Glutamatergic neuron (in vitro differentiated cells): ENCODE results near the gene SLC25A51. TPM values are rescaled to one million over a fixed set of nuclear protein-coding genes. Genes with fewer than 3 reads are reported as not detected.

ENCODE experiments used
- DNase-seq: peaks from one replicate; pipeline ENCODE4 v3.0.0; 2022
- H3K27ac Mint-ChIP-seq: one replicate; pipeline ENCODE4 v1.8.0; 2020; ENCODE audit warnings: mild to moderate bottlenecking, mixed read lengths, inconsistent platforms; ENCODE audit not compliant: unreplicated experiment
- H3K27me3 Mint-ChIP-seq: one replicate; pipeline ENCODE4 v1.8.0; 2020; ENCODE audit warnings: mild to moderate bottlenecking, moderate library complexity, mixed read lengths, inconsistent platforms; ENCODE audit not compliant: unreplicated experiment
- H3K36me3 Mint-ChIP-seq: one replicate; pipeline ENCODE4 v1.8.0; 2020; ENCODE audit warnings: mild to moderate bottlenecking, mixed read lengths, inconsistent platforms; ENCODE audit not compliant: unreplicated experiment
- H3K4me1 Mint-ChIP-seq: one replicate; pipeline ENCODE4 v1.8.0; 2020; ENCODE audit warnings: mild to moderate bottlenecking, low read depth, mixed read lengths, inconsistent platforms; ENCODE audit not compliant: unreplicated experiment
- H3K4me3 Mint-ChIP-seq: one replicate; pipeline ENCODE4 v1.8.0; 2020; ENCODE audit warnings: mild to moderate bottlenecking, mixed read lengths, inconsistent platforms; ENCODE audit not compliant: unreplicated experiment
- H3K9me3 Mint-ChIP-seq: one replicate; pipeline ENCODE4 v1.8.0; 2020; ENCODE audit warnings: mild to moderate bottlenecking, moderate library complexity, mixed read lengths, inconsistent platforms; ENCODE audit not compliant: unreplicated experiment
- long read RNA-seq: library from polyadenylated mRNA; unstranded; transcript quantifications from one replicate; pipeline ENCODE4 v2.0.0, GENCODE V29; 2020; ENCODE audit not compliant: unreplicated experiment
- total RNA-seq: library from RNA; stranded (reverse); fragmentation: NEBNext Ultra II Directional; extraction: Animal tissue kit (Norgen Biotek cat#: 25700); gene quantifications from one replicate; pipeline ENCODE4 v1.2.1, GENCODE V29; 2021; ENCODE audit not compliant: unreplicated experiment
- TF ChIP-seq, protein P1 (sequence below): fragments of 200-600 bp; sonication (generic); IDR thresholded peaks from one replicate; pipeline ENCODE4 v1.5.0; 2021; ENCODE audit not compliant: partially characterized antibody, unreplicated experiment

Gene SLC25A51, protein sequence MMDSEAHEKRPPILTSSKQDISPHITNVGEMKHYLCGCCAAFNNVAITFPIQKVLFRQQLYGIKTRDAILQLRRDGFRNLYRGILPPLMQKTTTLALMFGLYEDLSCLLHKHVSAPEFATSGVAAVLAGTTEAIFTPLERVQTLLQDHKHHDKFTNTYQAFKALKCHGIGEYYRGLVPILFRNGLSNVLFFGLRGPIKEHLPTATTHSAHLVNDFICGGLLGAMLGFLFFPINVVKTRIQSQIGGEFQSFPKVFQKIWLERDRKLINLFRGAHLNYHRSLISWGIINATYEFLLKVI
- total RNA-seq: 48.6 TPM
- long read RNA-seq, partial matches to known transcripts: 0 of 6 reads
- long read RNA-seq, other reads (novel, unspliced or antisense): 4 of 6 reads

DNA sequence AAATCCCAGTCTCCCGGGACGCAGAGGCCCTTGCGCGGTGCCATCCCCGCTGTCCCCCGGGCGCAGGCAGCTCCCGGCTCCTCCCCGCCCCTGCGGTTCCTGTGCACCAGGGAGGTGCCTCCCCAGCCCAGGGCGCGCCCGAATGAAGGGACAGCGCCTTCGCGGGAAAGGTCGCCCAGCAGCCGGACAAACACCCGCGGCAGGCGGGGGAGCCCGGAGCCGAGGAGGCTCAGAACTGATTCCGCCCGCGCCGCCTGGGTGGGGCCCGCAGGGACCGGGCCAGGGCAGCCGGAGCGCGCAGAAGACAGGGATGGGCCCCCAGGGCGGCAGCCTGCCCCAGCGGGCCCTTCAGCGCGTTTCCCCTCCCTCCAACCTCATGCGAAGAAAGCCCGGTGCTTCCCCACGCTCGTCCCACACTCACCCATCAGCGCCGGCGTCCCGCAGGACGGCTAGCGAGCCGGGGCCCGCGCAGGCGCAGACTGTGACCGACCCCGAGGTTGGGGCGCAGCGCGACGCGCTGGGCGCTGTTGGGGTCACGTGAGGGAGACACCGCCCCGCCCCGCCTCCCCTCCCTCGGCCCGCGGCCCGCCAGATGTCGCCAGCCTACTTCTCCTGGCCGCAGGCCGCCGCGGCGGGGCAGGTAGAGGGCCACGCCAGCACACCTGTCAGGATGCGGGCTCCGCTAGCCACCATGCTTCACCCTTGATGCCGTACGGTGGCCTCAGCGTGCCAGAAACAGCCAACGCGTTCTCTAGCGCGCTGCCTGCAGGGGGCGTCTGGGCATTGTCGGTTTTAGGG is at the start of gene SLC25A51:
Gene SLC25A51, minus strand, starts transcription at position 481 of the 798 bp plus-strand sequence. CDS start 15,577 bp downstream, outside the sequence.
- peak; percentile 97 for DNase-seq
- peaks cover 17% of the 10 kb centered on the region for H3K4me1 Mint-ChIP-seq
- H3K36me3 Mint-ChIP-seq: no peaks in the 10 kb centered on the region
- peak within 1 kb of the TSS; percentile 95 for H3K4me3 Mint-ChIP-seq
- H3K9me3 Mint-ChIP-seq: peaks cover 8% of the 10 kb centered on the region
- H3K27me3 Mint-ChIP-seq: peaks cover 2% of the 10 kb centered on the region
- H3K27ac Mint-ChIP-seq: peak within 1 kb of the TSS; percentile 80
- TF ChIP-seq, protein P1, sequence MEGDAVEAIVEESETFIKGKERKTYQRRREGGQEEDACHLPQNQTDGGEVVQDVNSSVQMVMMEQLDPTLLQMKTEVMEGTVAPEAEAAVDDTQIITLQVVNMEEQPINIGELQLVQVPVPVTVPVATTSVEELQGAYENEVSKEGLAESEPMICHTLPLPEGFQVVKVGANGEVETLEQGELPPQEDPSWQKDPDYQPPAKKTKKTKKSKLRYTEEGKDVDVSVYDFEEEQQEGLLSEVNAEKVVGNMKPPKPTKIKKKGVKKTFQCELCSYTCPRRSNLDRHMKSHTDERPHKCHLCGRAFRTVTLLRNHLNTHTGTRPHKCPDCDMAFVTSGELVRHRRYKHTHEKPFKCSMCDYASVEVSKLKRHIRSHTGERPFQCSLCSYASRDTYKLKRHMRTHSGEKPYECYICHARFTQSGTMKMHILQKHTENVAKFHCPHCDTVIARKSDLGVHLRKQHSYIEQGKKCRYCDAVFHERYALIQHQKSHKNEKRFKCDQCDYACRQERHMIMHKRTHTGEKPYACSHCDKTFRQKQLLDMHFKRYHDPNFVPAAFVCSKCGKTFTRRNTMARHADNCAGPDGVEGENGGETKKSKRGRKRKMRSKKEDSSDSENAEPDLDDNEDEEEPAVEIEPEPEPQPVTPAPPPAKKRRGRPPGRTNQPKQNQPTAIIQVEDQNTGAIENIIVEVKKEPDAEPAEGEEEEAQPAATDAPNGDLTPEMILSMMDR: peak; percentile 96

DNA sequence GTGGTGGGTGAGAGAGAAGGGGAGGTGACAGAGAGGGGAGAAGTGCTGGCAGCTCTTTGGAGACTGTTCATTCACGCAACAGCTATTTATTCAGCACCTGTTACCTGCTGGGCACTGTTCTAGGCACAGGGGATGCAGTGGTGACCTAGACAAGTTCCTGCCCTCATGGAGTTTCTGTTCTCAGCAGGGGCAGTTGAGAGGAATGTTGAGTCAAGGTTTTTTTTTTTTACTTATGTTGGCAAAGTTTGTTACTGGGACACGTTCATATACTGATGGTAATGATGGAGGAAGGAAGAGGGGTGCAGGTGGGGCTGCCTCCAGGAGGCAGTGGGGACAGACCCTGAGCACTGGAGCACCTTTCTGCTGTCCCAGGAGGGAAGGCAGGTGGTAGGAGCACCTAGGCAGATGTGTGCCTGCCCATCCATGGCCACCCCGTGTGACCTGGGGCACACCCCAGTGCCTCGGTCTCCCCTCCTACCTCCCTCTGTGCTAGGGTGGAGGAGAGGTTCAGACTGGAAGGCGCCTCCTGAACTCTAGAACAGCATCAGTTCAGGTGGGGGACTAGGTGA is 49.4 kb upstream of the SLC25A51 start:
- Mint-ChIP-seq H3K36me3 (peaks cover 26% of the 10 kb centered on the region), H3K9me3 (peaks cover 10% of the 10 kb centered on the region), H3K4me3 (no peak overlapping the region), H3K27ac (no peak overlapping the region), H3K4me1 (peaks cover 17% of the 10 kb centered on the region), H3K27me3 (peaks cover 6% of the 10 kb centered on the region)
- no peak for DNase-seq
- TF ChIP-seq, protein P1: no peak

DNA sequence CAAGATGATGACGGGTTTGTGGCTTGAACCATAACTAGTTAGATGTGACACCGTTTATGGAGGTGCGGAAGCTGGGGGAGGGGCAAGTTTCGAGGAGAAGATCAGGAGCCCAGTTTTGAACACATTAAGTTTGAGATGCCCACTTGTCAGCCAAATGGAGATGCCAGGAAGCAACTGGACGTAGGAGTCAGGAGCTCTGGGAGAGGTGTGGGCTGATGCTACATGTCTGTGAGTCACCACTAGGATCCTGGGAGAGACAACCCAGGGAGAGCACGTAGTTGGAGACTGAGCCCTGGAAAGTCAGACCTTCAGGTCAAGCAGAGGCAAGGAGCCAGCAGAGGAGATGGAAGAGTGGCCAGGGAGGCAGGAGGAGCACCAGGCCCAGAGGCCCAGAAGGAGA is 48.8 kb upstream of the SLC25A51 start:
- Mint-ChIP-seq H3K36me3 (peaks cover 26% of the 10 kb centered on the region), H3K27me3 (peaks cover 3% of the 10 kb centered on the region), H3K9me3 (peaks cover 7% of the 10 kb centered on the region), H3K4me1 (peaks cover 20% of the 10 kb centered on the region), H3K4me3 (no peak overlapping the region), H3K27ac (no peak overlapping the region)
- DNase-seq: no peak
- TF ChIP-seq, protein P1: no peak

DNA sequence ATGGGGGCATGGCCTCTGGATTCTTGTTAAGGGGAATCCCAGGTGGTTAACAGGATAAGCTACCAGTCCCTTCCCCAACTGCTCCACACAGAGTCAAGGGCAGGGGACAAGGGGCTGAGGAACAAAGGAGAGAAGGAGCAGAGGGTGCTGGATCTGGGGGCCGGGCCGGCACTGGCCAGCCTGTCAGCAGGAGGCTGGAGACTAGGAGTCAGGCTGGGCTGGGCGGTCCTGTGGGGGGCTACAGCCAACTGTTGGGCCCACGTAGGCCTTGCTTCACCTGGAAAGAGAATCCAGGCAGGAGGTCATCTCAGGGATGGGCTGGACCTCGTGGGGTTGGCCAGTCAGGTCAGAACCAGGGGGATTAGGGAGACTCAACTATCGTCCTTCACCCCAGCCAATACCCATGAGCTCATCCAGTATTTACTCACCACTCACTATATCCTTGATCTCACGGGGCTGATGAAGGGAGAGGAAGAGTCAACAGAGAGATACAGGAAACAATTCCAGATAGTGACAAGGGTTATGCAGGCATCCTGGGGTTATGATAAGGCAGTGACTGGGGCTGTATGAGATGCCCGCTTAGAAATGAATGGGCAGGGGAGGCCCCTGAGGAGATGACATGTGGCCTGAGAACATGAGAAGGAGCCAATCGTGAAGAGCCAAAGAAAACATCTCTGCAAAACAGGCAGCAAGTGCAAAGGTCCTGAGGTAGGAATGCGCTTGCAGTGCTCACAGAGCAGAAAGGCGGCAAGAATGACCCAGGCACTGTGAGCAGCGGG is 47.9 kb upstream of the SLC25A51 start:
- no peak overlapping the region for H3K4me3 Mint-ChIP-seq
- H3K4me1 Mint-ChIP-seq: peaks cover 18% of the 10 kb centered on the region
- H3K9me3 Mint-ChIP-seq: peaks cover 7% of the 10 kb centered on the region
- no peak for DNase-seq
- peak overlapping the region; percentile 28 for H3K27ac Mint-ChIP-seq
- H3K27me3 Mint-ChIP-seq: peaks cover 3% of the 10 kb centered on the region
- TF ChIP-seq, protein P1: no peak
- H3K36me3 Mint-ChIP-seq: peaks cover 26% of the 10 kb centered on the region
